Measurements from ENCODE around the gene C4BPA. TPM values are rescaled to one million over a fixed set of nuclear protein-coding genes. Genes with fewer than 3 reads are reported as not detected.

The C4BPA gene
- total RNA-seq, 6 donors from 2014 or later: 39.0 to 618 (median 118) TPM

GRCh38 chr1:207089627-207090355 lies 14.2 kb upstream of the C4BPA start:
- no peak for ATAC-seq (ENCODE audit: low FRiP score in 2 of 2)
- no peak overlapping the region for H3K27ac ChIP-seq
- TF ChIP-seq POLR2A (IDR thresholded peaks at IDR 0.05) (no peak), POLR2AphosphoS5 (IDR thresholded peaks at IDR 0.05) (no peak), CTCF (IDR thresholded peaks at IDR 0.05) (no peak), EP300 (IDR thresholded peaks at IDR 0.05) (no peak)

GRCh38 chr1:207091200-207091908 lies 12.7 kb upstream of the C4BPA start:
- no peaks in the 10 kb centered on the region for H3K9me3 ChIP-seq

More at GRCh38 chr1:207089627-207090355, 14.2 kb upstream of the C4BPA start:
- Histone ChIP-seq H3K4me3 (no peak overlapping the region), H3K36me3 (no peaks in the 10 kb centered on the region), H3K9me3 (no peaks in the 10 kb centered on the region), H3K27me3 (no peaks in the 10 kb centered on the region), H3K4me1 (peaks cover 0 to 21% (median 14%) of the 10 kb centered on the region in 4 donors)
- WGBS, 2 donors: 90 to 92% methylated on average over 17 of the region's 17 CpGs
- DNase-seq: peak in 1 of 2 donors; percentile 31

GRCh38 chr1:207093944-207094343 lies 10.1 kb upstream of the C4BPA start:
- peaks cover 0 to 15% (median 10%) of the 10 kb centered on the region in 4 donors for H3K4me1 ChIP-seq
- H3K4me3 ChIP-seq: no peak overlapping the region
- no peak for ATAC-seq (ENCODE audit: low FRiP score in 2 of 2)
- no peaks in the 10 kb centered on the region for H3K27me3 ChIP-seq
- no peak for DNase-seq
- H3K27ac ChIP-seq: no peak overlapping the region
- H3K36me3 ChIP-seq: no peaks in the 10 kb centered on the region
- no peak for TF ChIP-seq CTCF (IDR thresholded peaks at IDR 0.05)
- no peak for TF ChIP-seq POLR2A (IDR thresholded peaks at IDR 0.05)
- TF ChIP-seq EP300 (IDR thresholded peaks at IDR 0.05): no peak
- TF ChIP-seq POLR2AphosphoS5 (IDR thresholded peaks at IDR 0.05): no peak
- H3K9me3 ChIP-seq: no peaks in the 10 kb centered on the region
- WGBS, 2 donors: 41% methylated on average over 2 of the region's 2 CpGs

More at GRCh38 chr1:207091200-207091908, 12.7 kb upstream of the C4BPA start:
- Histone ChIP-seq H3K4me1 (peaks cover 0 to 21% (median 12%) of the 10 kb centered on the region in 4 donors), H3K27ac (no peak overlapping the region), H3K36me3 (no peaks in the 10 kb centered on the region), H3K27me3 (no peaks in the 10 kb centered on the region), H3K4me3 (no peak overlapping the region)
- ATAC-seq (ENCODE audit: low FRiP score in 2 of 2) (no peak), DNase-seq (no peak)
- TF ChIP-seq CTCF (IDR thresholded peaks at IDR 0.05) (no peak), POLR2AphosphoS5 (IDR thresholded peaks at IDR 0.05) (no peak), EP300 (IDR thresholded peaks at IDR 0.05) (no peak), POLR2A (IDR thresholded peaks at IDR 0.05) (no peak)
- 69 to 70% methylated on average over 4 of the region's 4 CpGs for WGBS, 2 donors

- no peaks in the 10 kb centered on the region for H3K36me3 ChIP-seq
- H3K27ac ChIP-seq: no peak overlapping the region
- ATAC-seq (ENCODE audit: low FRiP score in 2 of 2) (no peak), DNase-seq (no peak)
- no peak overlapping the region for H3K4me3 ChIP-seq
- no peaks in the 10 kb centered on the region for H3K27me3 ChIP-seq
- WGBS, 2 donors: 77 to 79% methylated on average over 3 of the region's 3 CpGs
- no peaks in the 10 kb centered on the region for H3K9me3 ChIP-seq
- no peaks in the 10 kb centered on the region for H3K4me1 ChIP-seq
- no peak for TF ChIP-seq POLR2A (IDR thresholded peaks at IDR 0.05)
- TF ChIP-seq CTCF (IDR thresholded peaks at IDR 0.05): no peak
- TF ChIP-seq POLR2AphosphoS5 (IDR thresholded peaks at IDR 0.05): no peak
- TF ChIP-seq EP300 (IDR thresholded peaks at IDR 0.05): no peak
Measured at GRCh38 chr1:207097871-207098324, 6.1 kb upstream of the C4BPA start.
